GM12874 (cell line): Measurements from ENCODE around the gene SLC35F6.

Source experiments
- TF ChIP-seq, protein P1 (sequence below): IDR thresholded peaks from 2 replicates; pipeline ENCODE4 v1.5.1; 2011; ENCODE audit warnings: low read depth, mild to moderate bottlenecking, control low read depth, low read length, moderate library complexity; ENCODE audit not compliant: insufficient read depth

SLC35F6 gene

DNA sequence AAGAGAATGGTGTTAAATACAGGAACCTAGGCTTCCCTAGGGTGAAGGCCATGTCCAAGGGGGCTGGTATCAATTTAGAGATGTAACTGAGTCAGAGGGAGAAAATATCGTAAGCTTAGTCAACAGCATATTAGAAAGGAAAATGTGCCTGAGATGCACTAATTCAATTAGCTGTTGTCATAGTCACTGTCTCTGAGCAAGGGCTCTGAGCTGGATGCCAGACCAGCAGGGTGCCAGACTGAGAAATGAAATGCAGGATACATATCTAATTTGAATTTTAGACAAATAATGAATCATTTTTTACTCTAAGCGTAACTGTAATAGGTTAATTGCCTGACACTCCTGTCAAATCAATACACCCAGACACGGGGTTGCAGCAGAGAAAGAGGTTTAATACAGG, 11.4 kb upstream of the SLC35F6 start:
- TF ChIP-seq, protein P1, sequence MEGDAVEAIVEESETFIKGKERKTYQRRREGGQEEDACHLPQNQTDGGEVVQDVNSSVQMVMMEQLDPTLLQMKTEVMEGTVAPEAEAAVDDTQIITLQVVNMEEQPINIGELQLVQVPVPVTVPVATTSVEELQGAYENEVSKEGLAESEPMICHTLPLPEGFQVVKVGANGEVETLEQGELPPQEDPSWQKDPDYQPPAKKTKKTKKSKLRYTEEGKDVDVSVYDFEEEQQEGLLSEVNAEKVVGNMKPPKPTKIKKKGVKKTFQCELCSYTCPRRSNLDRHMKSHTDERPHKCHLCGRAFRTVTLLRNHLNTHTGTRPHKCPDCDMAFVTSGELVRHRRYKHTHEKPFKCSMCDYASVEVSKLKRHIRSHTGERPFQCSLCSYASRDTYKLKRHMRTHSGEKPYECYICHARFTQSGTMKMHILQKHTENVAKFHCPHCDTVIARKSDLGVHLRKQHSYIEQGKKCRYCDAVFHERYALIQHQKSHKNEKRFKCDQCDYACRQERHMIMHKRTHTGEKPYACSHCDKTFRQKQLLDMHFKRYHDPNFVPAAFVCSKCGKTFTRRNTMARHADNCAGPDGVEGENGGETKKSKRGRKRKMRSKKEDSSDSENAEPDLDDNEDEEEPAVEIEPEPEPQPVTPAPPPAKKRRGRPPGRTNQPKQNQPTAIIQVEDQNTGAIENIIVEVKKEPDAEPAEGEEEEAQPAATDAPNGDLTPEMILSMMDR: no peak

DNA sequence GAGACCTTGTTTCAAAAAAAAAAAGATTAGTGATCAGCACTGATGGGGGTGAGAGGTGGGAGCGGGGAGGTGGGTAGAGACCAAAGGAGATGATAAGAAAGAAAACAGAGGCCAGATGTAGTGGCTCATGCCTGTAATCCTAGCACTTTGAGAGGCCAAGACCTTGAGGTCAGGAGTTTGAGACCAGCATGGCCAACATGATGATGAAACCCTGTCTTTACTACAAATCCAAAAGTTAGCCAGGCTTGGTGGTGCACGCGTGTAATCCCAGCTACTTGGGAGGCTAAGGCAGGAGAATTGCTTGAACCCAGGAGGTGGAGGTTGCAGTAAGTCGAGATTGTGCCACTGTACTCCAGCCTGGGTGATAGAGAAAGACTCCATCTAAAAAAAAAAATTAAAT, 9.5 kb upstream of the SLC35F6 start:
- TF ChIP-seq, protein P1: no peak

DNA sequence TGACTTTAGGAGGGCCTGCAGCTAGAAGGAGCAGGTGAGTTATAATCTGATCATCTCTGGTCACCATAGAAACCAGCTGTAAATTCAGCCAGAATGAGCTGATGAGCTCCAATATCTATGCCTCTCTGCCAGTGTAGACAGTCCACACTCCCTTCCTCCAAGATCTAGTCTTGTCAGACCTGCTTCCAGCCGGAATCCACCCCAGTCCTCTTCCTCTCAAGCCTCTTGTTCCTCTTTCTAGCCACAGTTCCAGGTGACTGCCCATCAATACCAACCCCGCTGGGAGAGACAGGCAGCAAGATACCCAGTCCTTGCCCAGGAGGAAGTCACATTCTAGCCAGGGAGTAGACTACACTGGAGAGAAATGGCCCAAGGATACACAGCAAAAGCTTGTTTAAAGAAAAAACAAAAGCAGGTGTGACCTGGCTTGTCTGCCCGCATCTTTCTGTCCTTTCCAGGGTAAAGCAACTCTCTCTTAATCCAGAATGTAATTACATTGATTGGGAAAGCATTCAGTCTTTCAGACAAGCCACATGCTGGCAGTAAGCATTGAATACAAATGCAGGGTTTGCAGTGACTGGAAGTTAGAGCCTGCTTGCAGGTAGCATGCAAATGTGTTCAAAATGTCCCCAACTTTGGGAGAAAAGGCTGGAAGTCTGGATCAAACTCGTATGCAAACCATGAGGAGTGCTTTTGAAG, 9.0 kb upstream of the SLC35F6 start:
- TF ChIP-seq, protein P1: no peak

DNA sequence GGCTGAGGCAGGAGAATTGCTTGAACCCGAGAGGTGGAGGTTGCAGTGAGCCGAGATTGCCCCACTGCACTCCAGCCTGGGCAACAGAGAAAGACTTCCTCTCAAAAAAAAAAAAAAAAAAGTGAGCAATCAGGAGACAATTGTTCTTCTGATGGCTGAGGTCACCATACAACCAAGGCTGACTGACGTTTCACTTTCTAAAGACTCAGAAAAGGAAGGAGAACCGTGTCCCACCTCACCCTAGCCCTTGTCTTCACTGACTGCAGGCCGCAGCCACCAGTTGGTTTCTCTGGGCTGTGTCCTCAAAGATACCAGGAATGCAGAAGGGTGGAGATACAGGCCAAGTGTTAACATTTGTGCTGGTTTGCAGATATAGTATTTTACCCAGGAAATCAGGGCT, 7.7 kb upstream of the SLC35F6 start:
- TF ChIP-seq, protein P1: no peak

DNA sequence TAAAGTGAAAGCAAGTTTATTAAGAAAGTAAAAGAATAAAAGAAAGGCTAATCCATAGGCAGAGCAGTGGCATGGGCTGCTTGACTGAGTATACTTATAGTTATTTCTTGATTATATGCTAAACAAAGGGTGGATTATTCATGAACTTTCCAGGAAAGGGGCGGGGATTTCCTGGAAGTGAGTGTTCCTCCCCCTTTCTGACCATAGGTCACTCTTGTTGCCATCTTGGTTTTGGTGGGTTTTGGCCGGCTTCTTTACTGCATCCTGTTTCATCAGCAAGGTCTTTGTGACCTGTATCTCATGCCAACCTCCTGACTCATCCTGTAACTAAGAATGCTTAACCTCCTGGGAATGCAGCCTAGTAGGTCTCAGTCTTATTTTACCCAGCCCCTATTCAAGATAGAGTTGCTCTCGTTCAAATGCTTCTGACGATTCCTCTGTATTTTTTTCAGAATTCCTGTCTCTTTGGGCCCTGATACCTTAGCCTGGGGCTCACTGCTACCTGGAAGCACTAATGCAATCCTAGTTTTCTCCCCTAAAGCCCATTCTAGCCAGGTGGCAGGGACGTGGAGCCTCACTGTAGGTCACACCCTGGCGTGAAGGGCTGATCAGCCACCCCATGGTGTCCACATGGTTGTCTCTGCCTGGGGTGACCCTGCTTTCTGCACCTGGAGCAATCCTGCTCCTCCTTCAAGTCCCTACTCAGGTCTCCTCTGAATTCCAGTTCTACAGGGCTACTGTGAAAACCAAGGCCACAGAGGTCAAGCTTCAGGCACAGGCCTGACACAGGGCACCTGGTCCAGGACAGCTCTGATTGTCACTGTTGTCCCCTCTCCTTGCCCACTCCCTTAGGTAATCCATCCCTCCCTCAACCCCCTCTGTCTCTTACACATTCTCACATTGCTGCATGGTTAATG, 6.0 kb upstream of the SLC35F6 start:
- TF ChIP-seq, protein P1: no peak

DNA sequence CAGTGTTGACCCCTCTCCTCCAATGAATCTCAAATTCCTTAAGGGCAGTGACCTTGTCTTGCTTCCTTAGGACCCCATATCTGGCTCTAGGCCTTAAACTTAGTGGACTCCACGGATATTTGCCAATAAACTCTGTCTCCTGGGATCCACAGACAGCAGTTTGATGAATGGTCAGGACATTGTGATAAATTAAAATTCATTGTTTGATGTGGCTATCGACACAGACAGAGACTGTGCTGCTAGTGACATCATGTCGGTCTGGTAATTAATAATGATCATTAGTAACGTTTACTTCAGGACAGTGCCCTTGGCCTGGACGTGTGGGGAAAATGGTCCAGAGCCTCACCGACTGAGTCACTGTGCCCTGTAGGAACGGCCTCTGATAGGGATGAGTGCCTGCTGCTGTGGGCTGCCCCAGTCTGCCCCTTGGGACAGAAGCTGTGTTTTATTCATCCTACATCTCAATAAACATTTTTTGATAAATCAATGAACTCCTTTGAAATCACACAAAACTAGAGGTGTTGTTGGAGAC, 5.2 kb upstream of the SLC35F6 start:
- TF ChIP-seq, protein P1: no peak

DNA sequence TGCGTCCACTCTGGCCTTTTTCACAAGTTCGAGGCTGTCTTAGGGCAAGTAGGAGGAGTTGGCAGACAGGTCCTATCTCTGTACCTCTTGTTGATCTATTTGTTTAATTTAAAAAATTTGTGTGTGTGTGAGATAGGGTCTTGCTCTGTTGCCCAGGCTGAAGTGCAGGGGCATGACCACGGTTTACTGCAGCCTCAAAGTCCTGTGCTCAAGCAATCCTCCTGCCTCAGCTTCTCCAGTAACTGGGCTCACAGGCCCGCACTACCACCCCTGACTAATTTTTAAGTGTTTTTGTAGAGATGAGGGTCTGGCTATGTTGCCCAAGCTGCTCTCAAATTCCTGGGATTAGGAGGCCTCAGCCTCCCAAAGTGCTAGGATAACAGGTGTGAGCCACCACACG, 4.2 kb upstream of the SLC35F6 start:
- TF ChIP-seq, protein P1: no peak
